NOMO-1 treated with dmso at 0.1 percent for 144 hours (cell line): ENCODE data around the gene FRMPD4.
"Not testable (repeated sequence)": the region's sequence is repeated elsewhere in the genome, so short reads cannot be mapped to it uniquely, and the experiment has no call there.

Experiments used
- DNase-seq: peaks from one replicate; lab custom pipeline; 2025; ENCODE audit not compliant: unreplicated experiment; lab: John Stamatoyannopoulos, UW

Gene FRMPD4

GRCh38 chrX:12494400-12495138, 356.3 kb downstream of the FRMPD4 start:
- DNase-seq: no peak

GRCh38 chrX:12496343-12496742, 358.1 kb downstream of the FRMPD4 start:
- no peak for DNase-seq

- DNase-seq: peak; percentile 32
These were observed 359.7 kb downstream of the FRMPD4 start for GRCh38 chrX:12497832-12498591.

GRCh38 chrX:12505127-12505526, 366.9 kb downstream of the FRMPD4 start:
- DNase-seq: no peak

- peak; percentile 81 for DNase-seq
These were observed 377.1 kb downstream of the FRMPD4 start for GRCh38 chrX:12515384-12515783.

- DNase-seq: no peak
These were observed 388.0 kb downstream of the FRMPD4 start for GRCh38 chrX:12526306-12526705.

DNA sequence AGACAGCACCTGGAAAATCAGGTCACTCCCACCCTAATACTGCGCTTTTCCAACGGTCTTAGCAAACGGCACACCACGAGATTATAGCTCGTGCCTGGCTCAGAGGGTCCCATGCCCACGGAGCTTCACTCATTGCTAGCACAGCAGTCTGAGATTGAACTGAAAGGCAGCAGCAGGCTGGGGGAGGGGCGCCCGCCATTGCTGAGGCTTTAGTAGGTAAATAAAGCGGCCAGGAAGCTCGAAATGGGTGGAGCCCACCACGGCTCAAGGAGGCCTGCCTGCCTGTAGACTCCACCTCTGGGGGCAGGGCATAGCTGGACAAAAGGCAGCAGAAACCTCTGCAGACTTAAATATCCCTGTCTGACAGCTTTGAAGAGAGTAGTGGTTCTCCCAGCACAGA, 399.8 kb downstream of the FRMPD4 start:
- DNase-seq: not testable (repeated sequence)

DNA sequence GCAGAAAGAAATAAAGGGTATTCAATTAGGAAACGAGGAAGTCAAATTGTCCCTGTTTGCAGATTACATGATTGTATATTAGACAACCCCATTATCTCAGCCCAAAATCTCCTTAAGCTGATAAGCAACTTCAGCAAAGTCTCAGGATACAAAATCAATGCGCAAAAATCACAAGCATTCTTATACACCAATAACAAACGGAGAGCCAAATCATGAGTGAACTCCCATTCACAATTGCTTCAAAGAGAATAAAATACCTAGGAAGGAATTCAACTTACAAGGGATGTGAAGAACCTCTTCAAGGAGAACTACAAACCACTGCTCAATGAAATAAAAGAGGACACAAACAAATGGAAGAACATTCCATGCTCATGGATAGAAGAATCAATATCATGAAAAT, 404.0 kb downstream of the FRMPD4 start:
- DNase-seq: not testable (repeated sequence)

DNA sequence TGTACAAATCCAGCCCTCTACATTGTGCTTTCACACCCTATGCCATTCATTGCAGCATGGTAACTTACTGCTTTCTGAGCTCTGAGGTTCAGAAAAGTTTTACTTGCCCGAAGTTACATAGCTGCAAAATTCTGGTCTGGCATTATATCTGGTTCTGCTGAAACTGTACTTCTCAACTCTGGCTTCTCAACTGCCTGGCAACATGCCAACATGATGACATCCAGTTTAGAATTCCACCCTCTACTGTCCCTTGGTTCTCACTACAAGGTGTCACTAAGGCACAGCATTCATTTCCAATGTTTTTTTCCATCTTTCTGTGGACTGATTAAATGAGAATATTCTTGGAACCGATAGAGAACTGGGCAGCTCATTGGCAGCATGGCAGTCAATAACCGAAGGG, 410.1 kb downstream of the FRMPD4 start:
- no peak for DNase-seq

DNA sequence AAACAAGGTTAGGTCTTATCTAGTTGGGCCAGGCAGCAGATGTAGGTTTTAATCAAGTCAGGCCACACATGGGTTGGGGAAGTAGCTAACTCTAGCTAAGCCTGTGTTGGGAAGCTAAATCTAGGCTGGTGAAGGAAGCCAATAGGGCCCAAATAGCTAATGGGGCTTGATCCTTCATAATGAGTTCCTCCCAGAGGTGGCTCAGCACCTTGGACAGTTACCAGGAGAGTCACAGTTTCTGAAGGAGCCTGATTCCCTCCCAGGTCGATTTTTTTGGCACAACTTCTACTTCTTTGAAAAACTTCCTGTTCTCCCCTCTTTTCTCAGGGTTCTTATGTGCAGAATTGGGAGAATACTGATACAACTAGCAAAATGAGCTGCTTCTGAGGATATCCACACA, 410.5 kb downstream of the FRMPD4 start:
- DNase-seq: no peak

DNA sequence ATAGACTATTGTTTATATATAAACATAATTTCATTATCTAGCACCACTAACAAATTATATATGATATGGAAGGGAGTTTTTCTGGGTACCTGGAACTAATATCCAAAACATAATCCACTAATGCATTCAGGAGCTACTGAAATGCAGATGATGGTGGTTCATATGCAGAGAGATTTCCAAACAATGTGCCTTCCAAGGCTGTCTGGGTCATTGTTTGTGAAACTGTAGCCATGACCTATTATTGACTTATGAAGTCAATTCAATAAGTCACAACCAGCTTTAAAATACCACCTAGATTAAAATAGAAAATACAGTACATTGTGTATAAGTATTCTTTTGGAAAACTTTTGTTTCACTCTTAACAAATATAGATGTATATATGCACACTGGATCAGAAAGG, 415.9 kb downstream of the FRMPD4 start:
- no peak for DNase-seq

DNA sequence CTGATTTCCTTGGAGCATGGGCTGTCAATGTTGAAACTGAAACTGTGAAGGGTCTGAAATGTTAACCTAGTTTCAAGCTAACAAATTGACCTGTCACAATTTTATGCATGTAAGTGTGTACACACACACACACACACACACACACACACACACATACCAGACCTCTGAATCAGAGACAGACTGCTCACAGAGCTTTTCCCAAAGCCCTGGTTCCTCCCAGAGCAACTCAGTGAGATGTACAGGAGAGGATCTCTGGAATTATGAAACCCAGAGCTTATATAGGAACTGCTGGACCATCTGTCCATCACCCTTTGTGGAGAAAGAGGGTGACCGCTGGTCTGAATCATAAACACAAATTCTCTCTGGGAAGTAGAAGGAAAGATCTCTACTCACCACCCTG, 424.8 kb downstream of the FRMPD4 start:
- no peak for DNase-seq

- DNase-seq: no peak
These were observed 425.9 kb downstream of the FRMPD4 start for GRCh38 chrX:12564221-12564620.

- DNase-seq: peak; percentile 24
These were observed 429.6 kb downstream of the FRMPD4 start for GRCh38 chrX:12567857-12568256.

DNA sequence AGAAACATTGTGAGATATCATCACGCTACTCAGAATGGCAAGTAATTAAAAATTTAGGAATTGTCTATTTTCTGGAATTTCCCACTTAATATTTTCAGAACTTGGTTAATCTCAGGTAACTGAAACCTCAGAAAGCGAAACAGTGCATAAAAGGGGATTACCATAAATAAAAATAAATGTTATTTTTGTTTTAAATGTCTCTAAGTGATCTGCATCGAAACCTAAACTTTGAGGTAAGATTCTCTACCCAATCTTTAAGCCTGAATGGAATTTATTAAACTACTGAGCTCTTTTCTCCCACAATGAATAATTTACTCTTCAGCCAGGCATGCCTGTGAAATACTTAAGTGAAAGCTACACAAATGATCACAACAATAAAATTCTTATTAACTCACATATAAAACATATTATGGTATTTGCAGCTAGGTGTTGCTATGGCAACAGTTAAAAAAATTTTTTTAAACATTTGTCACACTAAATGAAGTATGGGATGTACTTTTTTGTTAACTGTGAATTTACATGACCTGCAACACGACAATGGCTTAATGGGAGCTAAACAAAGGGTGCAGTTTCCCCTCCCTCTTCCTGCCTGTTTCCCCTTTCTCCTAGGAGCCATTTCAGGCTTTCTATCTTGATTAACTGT, 432.7 kb downstream of the FRMPD4 start:
- DNase-seq: no peak

GRCh38 chrX:12579311-12579710, 441.0 kb downstream of the FRMPD4 start:
- no peak for DNase-seq

GRCh38 chrX:12580548-12580947, 442.3 kb downstream of the FRMPD4 start:
- DNase-seq: no peak

- no peak for DNase-seq
These were observed 443.3 kb downstream of the FRMPD4 start for GRCh38 chrX:12581546-12581945.

DNA sequence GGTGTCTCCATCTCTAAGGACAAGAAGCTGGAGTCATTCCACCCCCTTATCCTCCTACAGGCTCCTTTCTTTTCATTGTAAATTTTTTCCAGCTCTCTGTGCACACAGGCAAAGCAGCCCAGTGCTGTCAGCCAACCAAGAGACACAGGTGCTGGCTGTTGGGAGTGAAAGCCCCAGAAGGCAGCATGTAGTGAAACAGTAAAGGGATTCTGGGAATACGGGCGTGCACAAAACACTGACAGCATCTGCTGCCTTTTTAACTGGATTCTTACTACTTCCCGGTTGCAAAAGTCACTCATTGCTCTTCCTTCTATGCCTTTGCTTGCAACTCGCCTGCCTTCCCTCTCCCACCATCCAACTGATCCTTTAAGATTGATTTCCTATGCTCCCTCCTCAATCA, 444.4 kb downstream of the FRMPD4 start:
- DNase-seq: no peak

- no peak for DNase-seq
These were observed 445.3 kb downstream of the FRMPD4 start for GRCh38 chrX:12583543-12583942.

DNA sequence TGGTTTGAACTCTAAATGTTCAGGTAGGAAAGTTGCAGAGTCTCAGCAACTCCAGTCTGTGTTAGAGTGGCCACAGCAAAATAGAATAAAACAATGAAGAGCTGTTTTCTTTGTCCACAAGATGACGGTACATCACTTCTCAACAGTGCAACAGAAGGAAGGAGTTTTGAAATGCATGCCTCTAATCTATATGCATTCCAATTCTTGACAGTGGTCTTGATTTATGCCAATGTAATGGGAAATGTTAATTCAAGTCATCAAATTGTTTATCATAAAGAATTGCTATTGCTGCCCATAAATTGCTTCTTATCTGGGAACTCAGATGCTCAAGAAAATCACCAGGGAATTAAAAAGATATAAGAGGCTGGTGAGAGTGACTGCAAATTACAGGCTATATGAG, 457.4 kb downstream of the FRMPD4 start:
- no peak for DNase-seq

DNA sequence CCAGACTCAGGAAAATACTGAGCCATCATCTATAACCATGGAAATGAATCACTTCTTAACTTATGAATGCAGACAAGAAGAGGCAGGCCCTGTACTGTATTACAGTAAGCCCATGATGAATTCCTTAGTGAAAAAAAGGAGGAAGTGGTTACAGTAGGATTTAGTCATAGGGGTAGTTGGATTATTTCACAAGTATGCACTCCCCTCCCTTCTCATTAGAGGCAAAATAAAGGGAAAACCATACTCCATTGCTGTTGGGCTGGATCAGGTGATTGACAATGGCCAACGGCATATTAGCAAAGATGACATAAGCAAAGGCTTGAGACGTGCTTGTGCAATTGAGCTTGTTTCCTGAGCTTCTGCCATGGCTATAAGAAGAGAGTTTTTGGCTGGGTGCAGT, 471.8 kb downstream of the FRMPD4 start:
- DNase-seq: peak; percentile 92
